ENCODE results near the gene ADAMTSL2. TPM values are rescaled to one million over a fixed set of nuclear protein-coding genes. Genes with fewer than 3 reads are reported as not detected.

Gene ADAMTSL2
- polyA plus RNA-seq, 2 of the 4 experiments (the other 2 are of a cell fraction): not detected

DNA sequence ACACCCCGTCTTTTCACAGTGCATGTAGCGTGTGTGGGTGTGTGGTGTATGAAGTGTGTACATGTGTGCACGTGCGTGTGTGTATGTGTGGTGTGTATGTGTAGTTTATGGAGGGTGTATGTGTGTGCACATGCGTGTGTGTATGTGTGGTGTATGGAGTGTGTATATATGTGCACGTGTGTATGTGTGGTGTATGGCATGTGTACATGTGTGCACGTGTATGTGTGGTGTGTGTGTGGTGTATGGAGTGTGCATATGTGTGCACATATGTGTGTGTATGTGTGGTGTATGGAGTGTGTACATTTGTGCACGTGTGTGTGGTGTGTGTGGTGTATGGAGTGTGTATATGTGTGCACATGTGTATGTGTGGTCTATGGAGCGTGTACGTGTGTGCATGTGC lies 22.9 kb upstream of the ADAMTSL2 start:
- 74% methylated on average over 10 of the region's 10 CpGs for WGBS (ENCODE audit: missing lambda C conversion rate)
- DNase-seq (ENCODE audit: low read depth in 1 of 2, low spot score in 1 of 2) (no peak), FAIRE-seq (no peak), ATAC-seq (no peak)
- H3K4me2 ChIP-seq: no peak overlapping the region
- ChIA-PET POLR2A (interaction anchor here (0.5 kb wide), 1 partner anchor 131 kb away, joined by 5 read pairs; no protein-coding TSS in a partner anchor), CTCF (no interaction called here)
- TF ChIP-seq RFX5 (IDR thresholded peaks at IDR 0.05): no peak
- TF ChIP-seq CHD4 (IDR thresholded peaks at IDR 0.05; ENCODE audit: borderline replicate concordance): no peak
- no peak for TF ChIP-seq MYC (IDR thresholded peaks at IDR 0.05; ENCODE audit: borderline replicate concordance, low read length)
- TF ChIP-seq ZNF302 (CRISPR knock-in tag; IDR thresholded peaks at IDR 0.05): no peak
- TF ChIP-seq MAFK (IDR thresholded peaks at IDR 0.05; ENCODE audit: partially characterized antibody): no peak
- no peak for TF ChIP-seq JUNB (IDR thresholded peaks at IDR 0.05)
- TF ChIP-seq, protein P1, sequence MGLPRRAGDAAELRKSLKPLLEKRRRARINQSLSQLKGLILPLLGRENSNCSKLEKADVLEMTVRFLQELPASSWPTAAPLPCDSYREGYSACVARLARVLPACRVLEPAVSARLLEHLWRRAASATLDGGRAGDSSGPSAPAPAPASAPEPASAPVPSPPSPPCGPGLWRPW (IDR thresholded peaks at IDR 0.05): no peak
- TF ChIP-seq EHMT2 (IDR thresholded peaks at IDR 0.05; ENCODE audit: low read depth): no peak
- peaks cover 13% of the 10 kb centered on the region for H3K4me1 ChIP-seq
- no peak overlapping the region for H3K4me3 ChIP-seq
- no peaks in the 10 kb centered on the region for H3K9me3 ChIP-seq
- H3K27ac ChIP-seq: no peak overlapping the region

DNA sequence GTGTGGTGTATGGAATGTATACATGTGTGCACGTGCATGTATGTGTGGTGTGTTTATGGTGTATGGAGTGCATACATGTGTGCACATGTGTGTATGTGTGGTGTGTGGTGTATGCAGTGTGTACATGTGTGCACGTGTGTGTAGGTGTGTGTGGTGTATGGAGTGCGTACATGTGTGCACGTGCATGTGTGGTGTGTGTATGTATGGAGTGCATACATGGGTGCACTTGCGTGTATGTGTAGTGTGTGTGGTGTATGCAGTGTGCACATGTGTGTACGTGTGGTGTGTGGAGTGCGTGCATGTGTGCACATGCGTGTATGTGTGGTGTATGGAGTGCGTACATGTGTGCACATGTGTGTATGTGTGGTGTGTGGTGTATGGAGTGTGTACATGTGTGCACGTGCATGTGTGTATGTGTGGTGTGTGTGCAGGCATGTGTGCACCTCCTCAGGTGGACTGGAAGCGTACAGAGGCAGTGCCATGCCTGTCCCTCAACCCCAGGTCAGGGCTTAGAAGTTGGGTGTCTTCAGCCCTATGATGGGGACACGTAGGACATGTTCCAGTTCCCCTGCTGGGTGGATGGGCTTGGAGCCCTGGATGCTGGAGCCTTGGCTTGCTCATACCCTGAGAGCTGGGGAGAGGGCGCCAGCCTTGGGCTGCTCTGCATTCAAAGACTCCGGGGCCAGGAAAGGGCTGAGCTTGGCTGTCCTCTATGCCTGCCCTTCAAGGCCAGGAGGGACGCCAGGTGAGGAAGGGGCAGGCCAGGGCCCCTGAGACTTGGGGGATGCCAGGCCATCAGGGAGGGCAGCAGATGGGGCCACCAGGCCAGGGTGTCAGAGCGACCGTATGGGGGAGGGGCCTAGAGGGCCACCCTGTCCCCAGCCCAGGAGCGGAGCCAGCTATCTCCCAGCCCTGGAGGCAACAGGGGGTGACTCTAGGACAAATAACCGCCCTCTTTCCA lies 22.0 kb upstream of the ADAMTSL2 start:
- 72% methylated on average over 15 of the region's 19 CpGs for WGBS (ENCODE audit: missing lambda C conversion rate)
- DNase-seq (ENCODE audit: low read depth in 1 of 2, low spot score in 1 of 2) (no peak), ATAC-seq (no peak), FAIRE-seq (no peak)
- H3K4me1 ChIP-seq: peaks cover 13% of the 10 kb centered on the region
- no peak overlapping the region for H3K4me3 ChIP-seq
- H3K27ac ChIP-seq: no peak overlapping the region
- TF ChIP-seq, protein P2, sequence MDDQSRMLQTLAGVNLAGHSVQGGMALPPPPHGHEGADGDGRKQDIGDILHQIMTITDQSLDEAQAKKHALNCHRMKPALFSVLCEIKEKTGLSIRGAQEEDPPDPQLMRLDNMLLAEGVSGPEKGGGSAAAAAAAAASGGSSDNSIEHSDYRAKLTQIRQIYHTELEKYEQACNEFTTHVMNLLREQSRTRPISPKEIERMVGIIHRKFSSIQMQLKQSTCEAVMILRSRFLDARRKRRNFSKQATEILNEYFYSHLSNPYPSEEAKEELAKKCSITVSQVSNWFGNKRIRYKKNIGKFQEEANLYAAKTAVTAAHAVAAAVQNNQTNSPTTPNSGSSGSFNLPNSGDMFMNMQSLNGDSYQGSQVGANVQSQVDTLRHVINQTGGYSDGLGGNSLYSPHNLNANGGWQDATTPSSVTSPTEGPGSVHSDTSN (IDR thresholded peaks at IDR 0.05): no peak
- TF ChIP-seq ESRRA (IDR thresholded peaks at IDR 0.05; ENCODE audit: borderline replicate concordance, low read length): no peak
- TF ChIP-seq HOXA7 (CRISPR knock-in tag; IDR thresholded peaks at IDR 0.05): no peak
- no peak for TF ChIP-seq EHMT2 (IDR thresholded peaks at IDR 0.05; ENCODE audit: low read depth)
- TF ChIP-seq HOXB5 (CRISPR knock-in tag; IDR thresholded peaks at IDR 0.05): no peak
- no peak for TF ChIP-seq FOSB (CRISPR knock-in tag; IDR thresholded peaks at IDR 0.05)
- no peak for TF ChIP-seq CBX8 (IDR thresholded peaks at IDR 0.05)
- no peak for TF ChIP-seq GATA3 (IDR thresholded peaks at IDR 0.05; ENCODE audit: borderline replicate concordance)
- H3K4me2 ChIP-seq: no peak overlapping the region
- no peaks in the 10 kb centered on the region for H3K9me3 ChIP-seq
- POLR2A ChIA-PET: no interaction called here
- CTCF ChIA-PET: no interaction called here

DNA sequence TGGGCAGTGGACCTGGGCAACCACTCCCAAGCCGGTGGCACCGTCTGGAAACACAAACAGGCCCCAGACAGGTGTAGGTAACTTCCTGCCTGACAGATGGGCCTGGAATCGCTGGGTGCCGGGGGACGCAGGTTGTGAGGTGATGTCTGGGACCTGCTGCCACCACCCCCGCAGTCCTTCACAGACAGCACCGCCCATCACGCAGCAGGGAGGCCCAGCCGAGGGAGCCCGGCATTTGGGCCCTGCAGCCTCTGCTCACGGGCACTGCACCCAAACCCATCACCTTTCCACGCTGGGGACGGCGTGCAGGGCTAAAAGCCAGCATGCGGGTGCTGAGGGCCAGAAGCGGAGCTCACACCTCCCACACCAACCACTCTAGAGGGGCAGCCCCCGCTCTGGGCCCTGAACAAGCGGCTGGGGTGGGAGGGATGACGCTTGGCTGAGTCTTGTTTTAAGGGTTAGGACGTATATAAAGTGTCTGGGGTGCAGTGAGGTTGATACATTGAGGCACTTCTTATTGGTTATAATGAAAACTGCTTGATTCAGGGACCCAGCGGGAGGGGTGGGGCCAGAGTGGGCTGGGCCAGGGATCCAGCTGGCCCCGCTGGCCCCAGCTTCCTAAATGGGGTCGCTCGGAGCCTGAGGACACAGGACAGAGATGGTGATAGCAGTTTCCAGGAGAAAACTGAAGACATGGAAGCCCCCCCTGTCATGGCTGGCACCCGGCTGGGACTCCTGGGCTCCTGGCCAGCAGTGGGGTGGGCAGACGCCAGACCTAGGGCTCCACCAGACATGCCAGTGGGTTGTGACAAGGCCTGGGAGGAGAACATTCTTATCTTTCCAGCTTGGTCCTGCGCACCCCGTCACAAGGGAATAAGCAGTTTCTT lies 21.0 kb upstream of the ADAMTSL2 start:
- no peak for FAIRE-seq
- no peak for ATAC-seq
- H3K4me3 ChIP-seq: no peak overlapping the region
- CTCF ChIA-PET: no interaction called here
- TF ChIP-seq ZNF302 (CRISPR knock-in tag; IDR thresholded peaks at IDR 0.05): no peak
- TF ChIP-seq, protein P3, sequence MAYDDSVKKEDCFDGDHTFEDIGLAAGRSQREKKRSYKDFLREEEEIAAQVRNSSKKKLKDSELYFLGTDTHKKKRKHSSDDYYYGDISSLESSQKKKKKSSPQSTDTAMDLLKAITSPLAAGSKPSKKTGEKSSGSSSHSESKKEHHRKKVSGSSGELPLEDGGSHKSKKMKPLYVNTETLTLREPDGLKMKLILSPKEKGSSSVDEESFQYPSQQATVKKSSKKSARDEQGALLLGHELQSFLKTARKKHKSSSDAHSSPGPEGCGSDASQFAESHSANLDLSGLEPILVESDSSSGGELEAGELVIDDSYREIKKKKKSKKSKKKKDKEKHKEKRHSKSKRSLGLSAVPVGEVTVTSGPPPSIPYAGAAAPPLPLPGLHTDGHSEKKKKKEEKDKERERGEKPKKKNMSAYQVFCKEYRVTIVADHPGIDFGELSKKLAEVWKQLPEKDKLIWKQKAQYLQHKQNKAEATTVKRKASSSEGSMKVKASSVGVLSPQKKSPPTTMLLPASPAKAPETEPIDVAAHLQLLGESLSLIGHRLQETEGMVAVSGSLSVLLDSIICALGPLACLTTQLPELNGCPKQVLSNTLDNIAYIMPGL (CRISPR knock-in tag; IDR thresholded peaks at IDR 0.05; ENCODE audit: borderline replicate concordance): no peak
- TF ChIP-seq, protein P1 (IDR thresholded peaks at IDR 0.05): no peak
- no peak for TF ChIP-seq CBX2 (IDR thresholded peaks at IDR 0.05; ENCODE audit: borderline replicate concordance, low read depth)
- TF ChIP-seq NR3C1 (IDR thresholded peaks at IDR 0.05): no peak
- TF ChIP-seq TP53 (CRISPR knock-in tag; IDR thresholded peaks at IDR 0.05): no peak
- no peak for TF ChIP-seq NFE2L2 (conservative IDR thresholded peaks at IDR 0.05; ENCODE audit: low read length)
- no peak for TF ChIP-seq EHF (CRISPR knock-in tag; IDR thresholded peaks at IDR 0.05)
- TF ChIP-seq ZC3H11A (IDR thresholded peaks at IDR 0.05): no peak
- TF ChIP-seq KDM5A (IDR thresholded peaks at IDR 0.05): no peak
- no peak for TF ChIP-seq EHMT2 (IDR thresholded peaks at IDR 0.05; ENCODE audit: low read depth)
- TF ChIP-seq, protein P2 (IDR thresholded peaks at IDR 0.05): no peak
- no peak for TF ChIP-seq HDAC2 (IDR thresholded peaks at IDR 0.05)
- H3K4me2 ChIP-seq: no peak overlapping the region
- POLR2A ChIA-PET: no interaction called here
- DNase-seq (ENCODE audit: low read depth in 1 of 2, low spot score in 1 of 2): no peak
- H3K27ac ChIP-seq: no peak overlapping the region
- WGBS (ENCODE audit: missing lambda C conversion rate): 77% methylated on average over 23 of the region's 28 CpGs
- no peaks in the 10 kb centered on the region for H3K9me3 ChIP-seq
- H3K4me1 ChIP-seq: peaks cover 13% of the 10 kb centered on the region
